HepG2 (cell line): Measurements from ENCODE around the gene PEMT. TPM values are rescaled to one million over a fixed set of nuclear protein-coding genes. Genes with fewer than 3 reads are reported as not detected.
A peak's percentile ranks its signal among the peaks of the same experiment; 100 is the strongest.

Experiments
- CHD4 ChIP-seq: fragments of 200-600 bp; sonication (generic); IDR thresholded peaks from 2 replicates; pipeline ENCODE4 v1.7.0; 2017; ENCODE audit warnings: mild to moderate bottlenecking, low read length, borderline replicate concordance
- GATAD1 ChIP-seq: IDR thresholded peaks from 2 replicates; pipeline ENCODE4 v1.6.1; 2016; ENCODE audit warnings: missing genetic modification reagents, missing compliant biosample characterization
- KDM3A ChIP-seq: IDR thresholded peaks from 2 replicates; pipeline ENCODE4 v1.6.1; 2018; ENCODE audit warnings: low read depth, missing compliant biosample characterization
- MEF2D ChIP-seq: sonication (generic); formaldehyde crosslinking; IDR thresholded peaks from 2 replicates; pipeline ENCODE4 v1.5.1; 2020; ENCODE audit warnings: mild to moderate bottlenecking, missing genetic modification reagents
- NCOA2 ChIP-seq: sonication (generic); formaldehyde crosslinking; IDR thresholded peaks from 2 replicates; pipeline ENCODE4 v1.8.0; 2022; ENCODE audit warnings: inconsistent platforms
- PRMT3 ChIP-seq: sonication (generic); formaldehyde crosslinking; IDR thresholded peaks from 2 replicates; pipeline ENCODE4 v1.8.1; 2022; ENCODE audit warnings: low read depth, mild to moderate bottlenecking, moderate library complexity, missing genetic modification reagents, borderline replicate concordance
- RBM22 ChIP-seq: fragments of 200-400 bp; formaldehyde crosslinking; optimal IDR thresholded peaks from 2 replicates; pipeline ENCODE3; 2017; ENCODE audit warnings: mild to moderate bottlenecking, low read length, moderate library complexity
- ZNF296 ChIP-seq: sonication (generic); formaldehyde crosslinking; conservative IDR thresholded peaks from 2 replicates; pipeline ENCODE4 v1.5.0; 2020; ENCODE audit warnings: mild to moderate bottlenecking, missing genetic modification reagents
- ZNF33B ChIP-seq: sonication (generic); formaldehyde crosslinking; IDR thresholded peaks from 2 replicates; pipeline ENCODE4 v1.5.1; 2020; ENCODE audit warnings: mild to moderate bottlenecking, missing genetic modification reagents
- ZZZ3 ChIP-seq: sonication (generic); formaldehyde crosslinking; IDR thresholded peaks from 2 replicates; pipeline ENCODE4 v1.4.0; 2020; ENCODE audit warnings: missing genetic modification reagents, mild to moderate bottlenecking, borderline replicate concordance
- polyA plus RNA-seq, 8 experiments: library from polyadenylated mRNA; depleted of rRNA in 3 of 8; stranded (reverse) in 7 of 8; unstranded in 1 of 8; fragments of >200 nt; fragmentation: Illumina TruSeq in 4 of 8; extraction: Trizol in 4 of 8; gene quantifications; 2 replicates each; pipeline versions ENCODE4 v1.2.1 to v1.2.3, GENCODE V29; 2011 to 2016; ENCODE audit warnings: low read depth in 4 of 8, missing spikeins in 1 of 8, mixed read lengths in 1 of 8; ENCODE audit not compliant: insufficient read depth in 1 of 8
- total RNA-seq, 5 experiments: library from RNA; depleted of rRNA; stranded (reverse); fragments of >200 nt; fragmentation: Illumina TruSeq; extraction: Trizol; gene quantifications; 2 replicates each; pipeline ENCODE4 v1.2.3, GENCODE V29; 2016; ENCODE audit warnings: low read depth in 1 of 5
- TF ChIP-seq, protein P1 (sequence below): sonication (generic); formaldehyde crosslinking; conservative IDR thresholded peaks from 2 replicates; pipeline ENCODE4 v1.8.0; 2022; ENCODE audit warnings: low read depth, missing genetic modification reagents
- TF ChIP-seq, protein P2 (sequence below): sonication (generic); formaldehyde crosslinking; IDR thresholded peaks from 2 replicates; pipeline ENCODE4 v1.5.1; 2020; ENCODE audit warnings: missing genetic modification reagents, mild to moderate bottlenecking, borderline replicate concordance
- TF ChIP-seq, protein P3 (sequence below): sonication (generic); formaldehyde crosslinking; IDR thresholded peaks from 2 replicates; pipeline ENCODE4 v1.5.0; 2020; ENCODE audit warnings: mild to moderate bottlenecking, missing genetic modification reagents, borderline replicate concordance
- TF ChIP-seq, protein P4 (sequence below): sonication (generic); formaldehyde crosslinking; IDR thresholded peaks from 2 replicates; pipeline ENCODE4 v1.5.0; 2020; ENCODE audit warnings: missing genetic modification reagents
- TF ChIP-seq, protein P5 (sequence below): sonication (generic); formaldehyde crosslinking; IDR thresholded peaks from 2 replicates; pipeline ENCODE4 v1.5.0; 2020; ENCODE audit warnings: mild to moderate bottlenecking, low read depth, missing genetic modification reagents, borderline replicate concordance

The PEMT gene
- total and polyA plus RNA-seq, 2 of the 13 experiments (the other 11 are each of a cell fraction or from before 2014, with no cell fraction given): 31.7 to 43.6 TPM

GRCh38 chr17:17580662-17581470, 10.6 kb downstream of the PEMT start (continued):
- TF ChIP-seq, protein P1, sequence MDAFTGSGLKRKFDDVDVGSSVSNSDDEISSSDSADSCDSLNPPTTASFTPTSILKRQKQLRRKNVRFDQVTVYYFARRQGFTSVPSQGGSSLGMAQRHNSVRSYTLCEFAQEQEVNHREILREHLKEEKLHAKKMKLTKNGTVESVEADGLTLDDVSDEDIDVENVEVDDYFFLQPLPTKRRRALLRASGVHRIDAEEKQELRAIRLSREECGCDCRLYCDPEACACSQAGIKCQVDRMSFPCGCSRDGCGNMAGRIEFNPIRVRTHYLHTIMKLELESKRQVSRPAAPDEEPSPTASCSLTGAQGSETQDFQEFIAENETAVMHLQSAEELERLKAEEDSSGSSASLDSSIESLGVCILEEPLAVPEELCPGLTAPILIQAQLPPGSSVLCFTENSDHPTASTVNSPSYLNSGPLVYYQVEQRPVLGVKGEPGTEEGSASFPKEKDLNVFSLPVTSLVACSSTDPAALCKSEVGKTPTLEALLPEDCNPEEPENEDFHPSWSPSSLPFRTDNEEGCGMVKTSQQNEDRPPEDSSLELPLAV: no peak
- TF ChIP-seq ZZZ3 (CRISPR knock-in tag) (no peak), KDM3A (peak; percentile 64; the same call in 1 of the 2 replicates), ZNF296 (CRISPR knock-in tag) (no peak), MEF2D (peak; percentile 92), ZNF33B (no peak), CHD4 (peak; percentile 26; the same call in 1 of the 2 replicates), PRMT3 (CRISPR knock-in tag) (no peak), RBM22 (peak; percentile 42), GATAD1 (peak; percentile 47), NCOA2 (CRISPR knock-in tag) (0 out of 2 replicates have a peak, but pooled peaks have one; percentile 32)
- TF ChIP-seq, protein P2, sequence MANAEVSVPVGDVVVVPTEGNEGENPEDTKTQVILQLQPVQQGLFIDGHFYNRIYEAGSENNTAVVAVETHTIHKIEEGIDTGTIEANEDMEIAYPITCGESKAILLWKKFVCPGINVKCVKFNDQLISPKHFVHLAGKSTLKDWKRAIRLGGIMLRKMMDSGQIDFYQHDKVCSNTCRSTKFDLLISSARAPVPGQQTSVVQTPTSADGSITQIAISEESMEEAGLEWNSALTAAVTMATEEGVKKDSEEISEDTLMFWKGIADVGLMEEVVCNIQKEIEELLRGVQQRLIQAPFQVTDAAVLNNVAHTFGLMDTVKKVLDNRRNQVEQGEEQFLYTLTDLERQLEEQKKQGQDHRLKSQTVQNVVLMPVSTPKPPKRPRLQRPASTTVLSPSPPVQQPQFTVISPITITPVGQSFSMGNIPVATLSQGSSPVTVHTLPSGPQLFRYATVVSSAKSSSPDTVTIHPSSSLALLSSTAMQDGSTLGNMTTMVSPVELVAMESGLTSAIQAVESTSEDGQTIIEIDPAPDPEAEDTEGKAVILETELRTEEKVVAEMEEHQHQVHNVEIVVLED (CRISPR knock-in tag): peak; percentile 41; the same call in 1 of the 2 replicates
- TF ChIP-seq, protein P3, sequence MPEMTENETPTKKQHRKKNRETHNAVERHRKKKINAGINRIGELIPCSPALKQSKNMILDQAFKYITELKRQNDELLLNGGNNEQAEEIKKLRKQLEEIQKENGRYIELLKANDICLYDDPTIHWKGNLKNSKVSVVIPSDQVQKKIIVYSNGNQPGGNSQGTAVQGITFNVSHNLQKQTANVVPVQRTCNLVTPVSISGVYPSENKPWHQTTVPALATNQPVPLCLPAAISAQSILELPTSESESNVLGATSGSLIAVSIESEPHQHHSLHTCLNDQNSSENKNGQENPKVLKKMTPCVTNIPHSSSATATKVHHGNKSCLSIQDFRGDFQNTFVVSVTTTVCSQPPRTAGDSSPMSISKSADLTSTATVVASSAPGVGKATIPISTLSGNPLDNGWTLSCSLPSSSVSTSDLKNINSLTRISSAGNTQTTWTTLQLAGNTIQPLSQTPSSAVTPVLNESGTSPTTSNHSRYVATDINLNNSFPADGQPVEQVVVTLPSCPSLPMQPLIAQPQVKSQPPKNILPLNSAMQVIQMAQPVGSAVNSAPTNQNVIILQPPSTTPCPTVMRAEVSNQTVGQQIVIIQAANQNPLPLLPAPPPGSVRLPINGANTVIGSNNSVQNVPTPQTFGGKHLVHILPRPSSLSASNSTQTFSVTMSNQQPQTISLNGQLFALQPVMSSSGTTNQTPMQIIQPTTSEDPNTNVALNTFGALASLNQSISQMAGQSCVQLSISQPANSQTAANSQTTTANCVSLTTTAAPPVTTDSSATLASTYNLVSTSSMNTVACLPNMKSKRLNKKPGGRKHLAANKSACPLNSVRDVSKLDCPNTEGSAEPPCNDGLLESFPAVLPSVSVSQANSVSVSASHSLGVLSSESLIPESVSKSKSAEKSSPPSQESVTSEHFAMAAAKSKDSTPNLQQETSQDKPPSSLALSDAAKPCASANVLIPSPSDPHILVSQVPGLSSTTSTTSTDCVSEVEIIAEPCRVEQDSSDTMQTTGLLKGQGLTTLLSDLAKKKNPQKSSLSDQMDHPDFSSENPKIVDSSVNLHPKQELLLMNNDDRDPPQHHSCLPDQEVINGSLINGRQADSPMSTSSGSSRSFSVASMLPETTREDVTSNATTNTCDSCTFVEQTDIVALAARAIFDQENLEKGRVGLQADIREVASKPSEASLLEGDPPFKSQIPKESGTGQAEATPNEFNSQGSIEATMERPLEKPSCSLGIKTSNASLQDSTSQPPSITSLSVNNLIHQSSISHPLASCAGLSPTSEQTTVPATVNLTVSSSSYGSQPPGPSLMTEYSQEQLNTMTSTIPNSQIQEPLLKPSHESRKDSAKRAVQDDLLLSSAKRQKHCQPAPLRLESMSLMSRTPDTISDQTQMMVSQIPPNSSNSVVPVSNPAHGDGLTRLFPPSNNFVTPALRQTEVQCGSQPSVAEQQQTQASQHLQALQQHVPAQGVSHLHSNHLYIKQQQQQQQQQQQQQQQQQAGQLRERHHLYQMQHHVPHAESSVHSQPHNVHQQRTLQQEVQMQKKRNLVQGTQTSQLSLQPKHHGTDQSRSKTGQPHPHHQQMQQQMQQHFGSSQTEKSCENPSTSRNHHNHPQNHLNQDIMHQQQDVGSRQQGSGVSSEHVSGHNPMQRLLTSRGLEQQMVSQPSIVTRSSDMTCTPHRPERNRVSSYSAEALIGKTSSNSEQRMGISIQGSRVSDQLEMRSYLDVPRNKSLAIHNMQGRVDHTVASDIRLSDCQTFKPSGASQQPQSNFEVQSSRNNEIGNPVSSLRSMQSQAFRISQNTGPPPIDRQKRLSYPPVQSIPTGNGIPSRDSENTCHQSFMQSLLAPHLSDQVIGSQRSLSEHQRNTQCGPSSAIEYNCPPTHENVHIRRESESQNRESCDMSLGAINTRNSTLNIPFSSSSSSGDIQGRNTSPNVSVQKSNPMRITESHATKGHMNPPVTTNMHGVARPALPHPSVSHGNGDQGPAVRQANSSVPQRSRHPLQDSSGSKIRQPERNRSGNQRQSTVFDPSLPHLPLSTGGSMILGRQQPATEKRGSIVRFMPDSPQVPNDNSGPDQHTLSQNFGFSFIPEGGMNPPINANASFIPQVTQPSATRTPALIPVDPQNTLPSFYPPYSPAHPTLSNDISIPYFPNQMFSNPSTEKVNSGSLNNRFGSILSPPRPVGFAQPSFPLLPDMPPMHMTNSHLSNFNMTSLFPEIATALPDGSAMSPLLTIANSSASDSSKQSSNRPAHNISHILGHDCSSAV (CRISPR knock-in tag): no peak
- TF ChIP-seq, protein P4, sequence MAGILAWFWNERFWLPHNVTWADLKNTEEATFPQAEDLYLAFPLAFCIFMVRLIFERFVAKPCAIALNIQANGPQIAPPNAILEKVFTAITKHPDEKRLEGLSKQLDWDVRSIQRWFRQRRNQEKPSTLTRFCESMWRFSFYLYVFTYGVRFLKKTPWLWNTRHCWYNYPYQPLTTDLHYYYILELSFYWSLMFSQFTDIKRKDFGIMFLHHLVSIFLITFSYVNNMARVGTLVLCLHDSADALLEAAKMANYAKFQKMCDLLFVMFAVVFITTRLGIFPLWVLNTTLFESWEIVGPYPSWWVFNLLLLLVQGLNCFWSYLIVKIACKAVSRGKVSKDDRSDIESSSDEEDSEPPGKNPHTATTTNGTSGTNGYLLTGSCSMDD (CRISPR knock-in tag): no peak
- TF ChIP-seq, protein P5, sequence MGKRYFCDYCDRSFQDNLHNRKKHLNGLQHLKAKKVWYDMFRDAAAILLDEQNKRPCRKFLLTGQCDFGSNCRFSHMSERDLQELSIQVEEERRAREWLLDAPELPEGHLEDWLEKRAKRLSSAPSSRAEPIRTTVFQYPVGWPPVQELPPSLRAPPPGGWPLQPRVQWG (CRISPR knock-in tag): no peak
